ENCODE data around the gene MYZAP. TPM values are rescaled to one million over a fixed set of nuclear protein-coding genes. Genes with fewer than 3 reads are reported as not detected.

MYZAP gene
- total RNA-seq, 1 donor, result 5.1 TPM

GRCh38 chr15:57665939-57666338 is 74.2 kb downstream of the MYZAP start:
- Histone ChIP-seq H3K4me3 (ENCODE audit: low read length) (no peak overlapping the region), H3K4me1 (ENCODE audit: insufficient read depth, low read length) (no peaks in the 10 kb centered on the region), H3K9me3 (ENCODE audit: low read depth, low read length) (no peaks in the 10 kb centered on the region), H3K27me3 (ENCODE audit: insufficient read depth, low read length) (peaks cover 5% of the 10 kb centered on the region)

- H3K4me1 ChIP-seq (ENCODE audit: insufficient read depth, low read length), result no peaks in the 10 kb centered on the region
- no peak overlapping the region for H3K4me3 ChIP-seq (ENCODE audit: low read length)
- H3K27me3 ChIP-seq (ENCODE audit: insufficient read depth, low read length), result peaks cover 18% of the 10 kb centered on the region
- H3K9me3 ChIP-seq (ENCODE audit: low read depth, low read length), result no peaks in the 10 kb centered on the region
Observed at GRCh38 chr15:57667171-57667849, 75.6 kb downstream of the MYZAP start.

- H3K9me3 ChIP-seq (ENCODE audit: low read depth, low read length), result no peaks in the 10 kb centered on the region
- H3K4me3 ChIP-seq (ENCODE audit: low read length), result no peak overlapping the region
- H3K27me3 ChIP-seq (ENCODE audit: insufficient read depth, low read length), result peaks cover 19% of the 10 kb centered on the region
- no peaks in the 10 kb centered on the region for H3K4me1 ChIP-seq (ENCODE audit: insufficient read depth, low read length)
Observed at GRCh38 chr15:57668016-57668415, 76.3 kb downstream of the MYZAP start.

- H3K4me3 ChIP-seq (ENCODE audit: low read length), result no peak overlapping the region
- no peaks in the 10 kb centered on the region for H3K9me3 ChIP-seq (ENCODE audit: low read depth, low read length)
- no peaks in the 10 kb centered on the region for H3K4me1 ChIP-seq (ENCODE audit: insufficient read depth, low read length)
- H3K27me3 ChIP-seq (ENCODE audit: insufficient read depth, low read length), result peaks cover 19% of the 10 kb centered on the region
Observed at GRCh38 chr15:57671636-57672035, 79.9 kb downstream of the MYZAP start.

GRCh38 chr15:57675481-57676181 is 83.9 kb downstream of the MYZAP start:
- H3K27me3 ChIP-seq (ENCODE audit: insufficient read depth, low read length), result peaks cover 17% of the 10 kb centered on the region
- no peaks in the 10 kb centered on the region for H3K9me3 ChIP-seq (ENCODE audit: low read depth, low read length)
- no peaks in the 10 kb centered on the region for H3K4me1 ChIP-seq (ENCODE audit: insufficient read depth, low read length)
- H3K4me3 ChIP-seq (ENCODE audit: low read length), result no peak overlapping the region

GRCh38 chr15:57676585-57676984 is 84.9 kb downstream of the MYZAP start:
- Histone ChIP-seq H3K4me1 (ENCODE audit: insufficient read depth, low read length) (no peaks in the 10 kb centered on the region), H3K4me3 (ENCODE audit: low read length) (no peak overlapping the region), H3K27me3 (ENCODE audit: insufficient read depth, low read length) (peaks cover 7% of the 10 kb centered on the region), H3K9me3 (ENCODE audit: low read depth, low read length) (no peaks in the 10 kb centered on the region)

GRCh38 chr15:57677204-57677603 is 85.5 kb downstream of the MYZAP start:
- Histone ChIP-seq H3K9me3 (ENCODE audit: low read depth, low read length) (no peaks in the 10 kb centered on the region), H3K4me3 (ENCODE audit: low read length) (no peak overlapping the region), H3K4me1 (ENCODE audit: insufficient read depth, low read length) (no peaks in the 10 kb centered on the region), H3K27me3 (ENCODE audit: insufficient read depth, low read length) (peaks cover 2% of the 10 kb centered on the region)

GRCh38 chr15:57680021-57680420 is 88.3 kb downstream of the MYZAP start:
- Histone ChIP-seq H3K4me1 (ENCODE audit: insufficient read depth, low read length) (no peaks in the 10 kb centered on the region), H3K9me3 (ENCODE audit: low read depth, low read length) (no peaks in the 10 kb centered on the region), H3K4me3 (ENCODE audit: low read length) (no peak overlapping the region), H3K27me3 (ENCODE audit: insufficient read depth, low read length) (no peaks in the 10 kb centered on the region)

- H3K9me3 ChIP-seq (ENCODE audit: low read depth, low read length), result no peaks in the 10 kb centered on the region
- no peaks in the 10 kb centered on the region for H3K4me1 ChIP-seq (ENCODE audit: insufficient read depth, low read length)
- H3K4me3 ChIP-seq (ENCODE audit: low read length), result no peak overlapping the region
- no peaks in the 10 kb centered on the region for H3K27me3 ChIP-seq (ENCODE audit: insufficient read depth, low read length)
Observed at GRCh38 chr15:57681011-57681410, 89.3 kb downstream of the MYZAP start.

- Histone ChIP-seq H3K4me1 (ENCODE audit: insufficient read depth, low read length) (no peaks in the 10 kb centered on the region), H3K4me3 (ENCODE audit: low read length) (no peak overlapping the region), H3K27me3 (ENCODE audit: insufficient read depth, low read length) (no peaks in the 10 kb centered on the region), H3K9me3 (ENCODE audit: low read depth, low read length) (no peaks in the 10 kb centered on the region)
Observed at GRCh38 chr15:57683481-57683880, 91.8 kb downstream of the MYZAP start.

- H3K4me3 ChIP-seq (ENCODE audit: low read length), result no peak overlapping the region
- H3K27me3 ChIP-seq (ENCODE audit: insufficient read depth, low read length), result no peaks in the 10 kb centered on the region
- H3K4me1 ChIP-seq (ENCODE audit: insufficient read depth, low read length), result no peaks in the 10 kb centered on the region
- H3K9me3 ChIP-seq (ENCODE audit: low read depth, low read length), result no peaks in the 10 kb centered on the region
Observed at GRCh38 chr15:57684491-57685151, 92.9 kb downstream of the MYZAP start.

GRCh38 chr15:57685306-57686095 is 93.8 kb downstream of the MYZAP start:
- H3K4me3 ChIP-seq (ENCODE audit: low read length), result no peak overlapping the region
- H3K9me3 ChIP-seq (ENCODE audit: low read depth, low read length), result no peaks in the 10 kb centered on the region
- no peaks in the 10 kb centered on the region for H3K27me3 ChIP-seq (ENCODE audit: insufficient read depth, low read length)
- no peaks in the 10 kb centered on the region for H3K4me1 ChIP-seq (ENCODE audit: insufficient read depth, low read length)

GRCh38 chr15:57686657-57687056 is 95.0 kb downstream of the MYZAP start:
- H3K4me1 ChIP-seq (ENCODE audit: insufficient read depth, low read length), result no peaks in the 10 kb centered on the region
- no peaks in the 10 kb centered on the region for H3K27me3 ChIP-seq (ENCODE audit: insufficient read depth, low read length)
- H3K4me3 ChIP-seq (ENCODE audit: low read length), result no peak overlapping the region
- H3K9me3 ChIP-seq (ENCODE audit: low read depth, low read length), result no peaks in the 10 kb centered on the region

- H3K27me3 ChIP-seq (ENCODE audit: insufficient read depth, low read length), result peaks cover 3% of the 10 kb centered on the region
- H3K9me3 ChIP-seq (ENCODE audit: low read depth, low read length), result no peaks in the 10 kb centered on the region
- no peaks in the 10 kb centered on the region for H3K4me1 ChIP-seq (ENCODE audit: insufficient read depth, low read length)
- H3K4me3 ChIP-seq (ENCODE audit: low read length), result no peak overlapping the region
Observed at GRCh38 chr15:57690341-57690966, 98.8 kb downstream of the MYZAP start.

Data from mononuclear cell (primary cell).